Lower lobe of right lung (tissue), 2 donors: Measurements from ENCODE around the gene POLR2J. TPM values are rescaled to one million over a fixed set of nuclear protein-coding genes. Genes with fewer than 3 reads are reported as not detected.
"Not testable (repeated sequence)": the region's sequence is repeated elsewhere in the genome, so short reads cannot be mapped to it uniquely, and the experiment has no call there.

Experiments used
- ATAC-seq, 2 donors: fragments of 200-7000 bp; cut with Tn5 transposase; one replicate each; pipeline ENCODE4 v1.9.1; 2020 to 2022; ENCODE audit warnings: mild to moderate bottlenecking in 2 of 2, moderate library complexity in 2 of 2
- DNase-seq: peaks from one replicate; pipeline ENCODE4 v3.0.0-alpha.2; 2020
- H3K27ac ChIP-seq: fragments of 200-600 bp; one replicate; pipeline ENCODE4 v1.8.0; 2022
- H3K27me3 ChIP-seq: fragments of 200-600 bp; one replicate; pipeline ENCODE4 v1.8.0; 2022; ENCODE audit warnings: low read depth
- H3K36me3 ChIP-seq: fragments of 200-600 bp; one replicate; pipeline ENCODE4 v1.8.0; 2022; ENCODE audit warnings: mild to moderate bottlenecking
- H3K4me1 ChIP-seq: fragments of 200-600 bp; one replicate; pipeline ENCODE4 v1.8.0; 2022
- H3K4me3 ChIP-seq: fragments of 200-600 bp; one replicate; pipeline ENCODE4 v1.8.0; 2022; ENCODE audit warnings: mild to moderate bottlenecking
- H3K9me3 ChIP-seq: fragments of 200-600 bp; one replicate; pipeline ENCODE4 v1.8.0; 2022
- intact Hi-C: fragments of 100-400 bp; cut with DNase I; formaldehyde crosslinking; loops from one replicate; pipeline ENCODE4 v1.11.0; 2022
- total RNA-seq: library from RNA; stranded (reverse); fragmentation: NEBNext Ultra II Directional; extraction: Animal tissue kit (Norgen Biotek cat#: 25700); gene quantifications from one replicate; pipeline ENCODE4 v1.2.1, GENCODE V29; 2021
- TF ChIP-seq, protein P1 (sequence below): fragments of 200-600 bp; IDR thresholded peaks from one replicate; pipeline ENCODE4 v1.8.0; 2022; ENCODE audit warnings: antibody characterized with exemption, mild to moderate bottlenecking
- donor health status: DM: no; HTN: yes; CAD: no; lungs with severe emphysema.

The POLR2J gene
- total RNA-seq, 1 donor from 2014 or later = 37.9 TPM

DNA sequence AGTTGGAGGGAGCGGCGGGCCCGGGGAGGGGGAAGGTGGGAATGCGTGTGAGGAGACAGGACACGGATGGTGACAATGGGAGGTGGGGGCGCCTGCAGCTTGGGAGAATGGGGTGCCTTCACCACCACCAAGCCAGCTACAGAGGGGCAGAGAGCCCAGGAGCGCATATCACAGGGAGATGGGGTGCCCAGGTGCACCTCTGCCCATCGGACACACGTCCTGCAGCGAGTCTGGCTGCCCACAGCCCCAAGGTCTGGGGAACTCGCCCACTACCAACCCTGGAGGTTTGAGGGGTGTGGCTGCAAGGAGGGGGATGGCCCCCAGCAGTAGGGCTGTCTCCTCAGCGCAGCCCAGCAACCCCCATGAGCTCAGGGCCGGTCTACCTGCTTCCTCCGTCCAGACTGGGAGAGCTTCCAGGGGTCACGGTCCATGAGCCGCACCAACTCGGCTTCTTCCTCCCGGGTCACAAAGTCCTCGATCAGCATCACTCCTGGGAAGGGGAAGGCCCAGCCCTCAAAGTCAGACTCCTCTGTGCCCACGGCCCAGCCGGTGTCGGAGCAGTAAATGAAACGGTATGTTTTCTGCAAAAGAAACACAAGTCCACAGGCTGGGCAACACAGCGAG lies 19.4 kb downstream of the POLR2J start:
- Histone ChIP-seq H3K36me3 (peaks cover 37% of the 10 kb centered on the region), H3K4me1 (peaks cover 10% of the 10 kb centered on the region), H3K4me3 (no peak overlapping the region), H3K27ac (no peak overlapping the region), H3K9me3 (no peaks in the 10 kb centered on the region), H3K27me3 (no peaks in the 10 kb centered on the region)
- TF ChIP-seq, protein P1, sequence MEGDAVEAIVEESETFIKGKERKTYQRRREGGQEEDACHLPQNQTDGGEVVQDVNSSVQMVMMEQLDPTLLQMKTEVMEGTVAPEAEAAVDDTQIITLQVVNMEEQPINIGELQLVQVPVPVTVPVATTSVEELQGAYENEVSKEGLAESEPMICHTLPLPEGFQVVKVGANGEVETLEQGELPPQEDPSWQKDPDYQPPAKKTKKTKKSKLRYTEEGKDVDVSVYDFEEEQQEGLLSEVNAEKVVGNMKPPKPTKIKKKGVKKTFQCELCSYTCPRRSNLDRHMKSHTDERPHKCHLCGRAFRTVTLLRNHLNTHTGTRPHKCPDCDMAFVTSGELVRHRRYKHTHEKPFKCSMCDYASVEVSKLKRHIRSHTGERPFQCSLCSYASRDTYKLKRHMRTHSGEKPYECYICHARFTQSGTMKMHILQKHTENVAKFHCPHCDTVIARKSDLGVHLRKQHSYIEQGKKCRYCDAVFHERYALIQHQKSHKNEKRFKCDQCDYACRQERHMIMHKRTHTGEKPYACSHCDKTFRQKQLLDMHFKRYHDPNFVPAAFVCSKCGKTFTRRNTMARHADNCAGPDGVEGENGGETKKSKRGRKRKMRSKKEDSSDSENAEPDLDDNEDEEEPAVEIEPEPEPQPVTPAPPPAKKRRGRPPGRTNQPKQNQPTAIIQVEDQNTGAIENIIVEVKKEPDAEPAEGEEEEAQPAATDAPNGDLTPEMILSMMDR = no peak
- intact Hi-C loops = no loop called here
- DNase-seq = no peak
- no peak for ATAC-seq

DNA sequence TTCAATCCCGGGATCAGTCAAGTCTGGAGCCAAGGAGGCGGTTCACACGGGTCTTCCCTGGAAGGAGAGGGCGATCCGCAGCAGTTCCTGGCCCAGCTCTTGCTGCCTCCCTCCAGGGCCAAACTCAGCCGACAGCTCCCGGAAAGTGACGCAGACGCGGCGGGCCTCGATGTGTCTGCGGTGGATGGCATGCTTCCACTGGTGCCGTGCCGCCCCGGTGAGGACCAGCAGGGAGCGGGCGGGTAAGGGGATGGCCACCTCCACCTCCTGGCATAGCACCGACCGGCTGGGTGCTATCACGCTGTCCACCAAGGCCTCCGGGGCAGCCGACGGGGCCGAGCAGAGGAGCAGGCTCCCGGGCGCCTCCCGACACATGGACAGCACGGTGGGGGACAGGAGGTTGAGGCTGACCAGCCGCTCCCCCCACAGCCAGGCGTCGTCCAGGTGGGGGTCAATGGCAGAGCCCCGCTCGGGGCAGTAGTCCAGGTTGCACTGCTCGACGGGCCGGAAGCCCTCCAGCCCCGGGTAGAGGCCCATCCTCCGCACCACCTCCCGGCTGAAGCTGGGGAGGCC lies 21.3 kb downstream of the POLR2J start:
- Histone ChIP-seq H3K4me3 (no peak overlapping the region), H3K27me3 (no peaks in the 10 kb centered on the region), H3K36me3 (peaks cover 37% of the 10 kb centered on the region), H3K27ac (no peak overlapping the region), H3K9me3 (no peaks in the 10 kb centered on the region), H3K4me1 (no peaks in the 10 kb centered on the region)
- intact Hi-C loops = no loop called here
- ATAC-seq = no peak
- DNase-seq = no peak
- TF ChIP-seq, protein P1 = no peak

DNA sequence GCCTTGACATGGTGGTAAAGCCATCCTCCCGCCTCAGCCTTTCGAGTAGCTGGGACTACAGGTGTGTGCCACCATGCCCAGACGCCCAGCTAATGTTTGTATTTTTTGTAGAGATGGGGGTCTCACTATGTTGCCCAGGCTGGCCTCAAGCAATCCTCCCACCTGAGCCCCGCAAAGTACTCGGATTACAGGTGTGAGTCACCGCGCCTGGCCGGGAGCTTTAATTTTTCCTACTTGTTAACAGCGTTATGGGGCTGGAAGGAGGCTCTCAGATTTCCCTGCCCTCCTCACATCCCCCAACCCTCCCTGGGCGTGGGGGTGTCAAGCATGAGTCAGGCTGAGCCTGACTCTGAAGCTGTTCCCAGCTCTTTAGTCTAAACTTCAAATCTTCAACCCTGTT lies 22.4 kb downstream of the POLR2J start:
- Histone ChIP-seq H3K9me3 (no peaks in the 10 kb centered on the region), H3K36me3 (peaks cover 37% of the 10 kb centered on the region), H3K27me3 (no peaks in the 10 kb centered on the region), H3K4me1 (no peaks in the 10 kb centered on the region), H3K4me3 (no peak overlapping the region), H3K27ac (no peak overlapping the region)
- intact Hi-C loops = no loop called here
- ATAC-seq (no peak), DNase-seq (no peak)
- TF ChIP-seq, protein P1 = no peak

DNA sequence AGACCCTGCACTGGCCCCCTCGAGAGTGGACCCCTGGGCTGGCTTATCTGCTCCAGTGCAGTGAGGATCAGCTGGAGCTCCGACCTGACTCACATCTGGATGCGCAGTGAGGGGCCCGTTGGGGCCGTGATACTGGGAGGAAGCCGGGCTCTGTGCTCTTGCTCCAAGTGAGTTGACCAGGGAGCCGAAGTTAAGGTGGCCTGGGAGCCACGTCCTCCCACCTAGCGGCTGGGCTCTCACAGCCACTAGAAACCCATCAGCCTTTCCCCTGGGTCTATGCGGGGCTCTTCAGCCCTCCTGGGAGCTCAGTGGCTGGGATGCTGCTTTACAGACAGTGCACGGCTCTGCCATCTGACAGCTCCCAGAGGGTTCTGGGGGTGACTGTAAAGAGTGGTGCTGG lies 23.1 kb downstream of the POLR2J start:
- H3K27ac ChIP-seq = no peak overlapping the region
- H3K36me3 ChIP-seq = peaks cover 37% of the 10 kb centered on the region
- ATAC-seq = no peak
- no peak overlapping the region for H3K4me3 ChIP-seq
- H3K27me3 ChIP-seq = no peaks in the 10 kb centered on the region
- H3K9me3 ChIP-seq = no peaks in the 10 kb centered on the region
- TF ChIP-seq, protein P1 = no peak
- intact Hi-C loops = no loop called here
- no peak for DNase-seq
- H3K4me1 ChIP-seq = no peaks in the 10 kb centered on the region

DNA sequence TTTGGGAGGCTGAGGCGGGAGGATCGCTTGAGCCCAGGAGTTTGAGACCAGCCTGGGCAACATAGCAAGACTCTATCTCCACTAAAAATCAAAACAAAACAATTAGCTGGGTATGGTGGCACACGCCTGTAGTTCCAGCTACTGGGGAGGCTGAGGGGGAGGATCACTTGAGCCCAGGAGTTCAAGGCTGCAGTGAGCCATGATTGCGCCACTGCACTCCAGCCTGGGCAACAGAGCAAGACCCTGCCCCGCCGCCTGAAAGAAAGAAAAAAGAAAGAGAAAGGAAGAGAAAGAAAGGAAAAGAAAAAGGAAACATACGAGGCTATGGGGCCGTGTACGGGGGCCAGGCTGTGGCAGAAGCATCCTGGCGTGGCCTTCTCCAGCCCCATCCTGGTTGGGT lies 23.8 kb downstream of the POLR2J start:
- intact Hi-C loops, ATAC-seq, H3K4me1 ChIP-seq: not testable (repeated sequence)

DNA sequence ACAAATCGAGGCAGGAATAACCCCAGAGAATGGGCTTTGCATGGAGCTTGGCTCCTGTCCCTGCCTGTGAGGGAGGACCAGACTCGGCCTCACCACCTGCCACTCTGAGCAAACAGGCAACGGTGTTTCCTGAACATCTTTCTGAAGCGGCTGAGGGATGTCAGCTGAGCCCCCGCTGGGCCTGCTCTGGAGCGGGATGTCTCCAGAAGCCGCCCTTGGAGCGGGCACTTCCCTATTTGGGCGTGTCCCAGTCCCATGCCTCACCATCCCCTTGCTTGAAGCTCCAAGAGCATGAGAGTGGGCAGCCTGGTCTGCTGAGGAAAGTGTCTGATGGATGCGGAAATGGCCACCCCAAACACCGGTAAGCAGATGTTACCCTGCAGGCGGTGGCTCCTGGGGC lies 24.3 kb downstream of the POLR2J start:
- Histone ChIP-seq H3K4me3 (no peak overlapping the region), H3K27ac (no peak overlapping the region), H3K36me3 (peaks cover 36% of the 10 kb centered on the region), H3K9me3 (no peaks in the 10 kb centered on the region), H3K27me3 (no peaks in the 10 kb centered on the region), H3K4me1 (no peaks in the 10 kb centered on the region)
- TF ChIP-seq, protein P1 = no peak
- DNase-seq (no peak), ATAC-seq (peak in 1 of 2 donors; percentile 19)
- intact Hi-C loops = no loop called here

More for the DNA sequence above, 23.8 kb downstream of the POLR2J start:
- not testable (repeated sequence) for H3K9me3 ChIP-seq, DNase-seq, H3K27me3 ChIP-seq, H3K27ac ChIP-seq, H3K4me3 ChIP-seq
- peaks cover 37% of the 10 kb centered on the region for H3K36me3 ChIP-seq
